ENCODE data around the gene DTNBP1.

GRCh38 chr6:15495375-15495901 lies 167.4 kb downstream of the DTNBP1 start:
- no peak for TF ChIP-seq CTCF (IDR thresholded peaks at IDR 0.05)
- TF ChIP-seq POLR2A (IDR thresholded peaks at IDR 0.05), result no peak

Data from testis (tissue), 2 donors.